HuH-7.5 (cell line): Measurements from ENCODE around the gene RNF44.
"Not testable (repeated sequence)": the region's sequence is repeated elsewhere in the genome, so short reads cannot be mapped to it uniquely, and the experiment has no call there.

Experiments
- DNase-seq: peaks from one replicate; pipeline ENCODE4 v3.0.0; 2011; ENCODE audit warnings: low spot score

RNF44 gene

DNA sequence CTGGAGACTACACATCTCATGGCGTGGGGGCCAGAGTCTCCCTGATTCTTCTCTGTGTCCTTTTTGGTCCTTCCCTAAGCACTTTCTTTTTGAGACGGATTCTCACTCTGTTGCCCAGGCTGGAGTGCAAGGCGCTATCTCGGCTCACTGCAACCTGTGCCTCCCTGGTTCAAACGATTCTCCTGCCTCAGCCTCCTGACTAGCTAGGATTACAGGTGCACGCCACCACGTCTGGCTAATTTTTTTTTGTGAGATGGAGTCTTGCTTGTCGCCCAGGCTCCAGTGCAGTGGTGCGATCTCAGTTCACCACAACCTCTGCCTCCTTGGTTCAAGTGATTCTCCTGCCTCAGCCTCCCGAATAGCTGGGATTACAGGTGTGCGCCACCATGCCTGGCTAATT, 13.7 kb upstream of the RNF44 start:
- not testable (repeated sequence) for DNase-seq

DNA sequence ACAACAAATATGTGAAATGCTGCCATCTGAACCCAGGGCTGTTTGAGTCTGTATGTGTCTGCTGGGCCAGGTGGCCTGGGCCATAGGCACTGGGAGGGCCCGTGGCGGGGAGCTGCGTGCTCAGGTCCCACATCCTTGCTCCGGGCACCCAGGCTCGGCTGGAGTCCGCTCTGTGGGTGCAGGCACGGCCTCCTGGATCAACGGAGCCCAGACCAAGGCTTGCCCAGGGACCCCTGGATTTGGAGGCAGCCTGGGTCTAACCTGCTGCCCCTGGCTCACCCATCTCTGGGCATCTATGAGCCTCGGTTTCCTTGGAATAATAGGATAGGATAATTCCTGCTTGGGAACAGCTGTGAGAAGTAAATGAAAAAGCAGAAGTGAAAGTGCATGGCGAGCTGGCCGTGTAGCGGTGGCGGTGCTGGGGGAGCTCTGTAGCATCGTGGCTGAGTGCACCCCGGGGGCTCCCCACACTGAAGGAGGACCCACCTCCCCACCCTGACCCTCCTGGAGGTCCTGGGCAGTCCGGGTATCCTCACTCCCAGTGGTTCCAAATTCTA, 13.2 kb upstream of the RNF44 start:
- no peak for DNase-seq

DNA sequence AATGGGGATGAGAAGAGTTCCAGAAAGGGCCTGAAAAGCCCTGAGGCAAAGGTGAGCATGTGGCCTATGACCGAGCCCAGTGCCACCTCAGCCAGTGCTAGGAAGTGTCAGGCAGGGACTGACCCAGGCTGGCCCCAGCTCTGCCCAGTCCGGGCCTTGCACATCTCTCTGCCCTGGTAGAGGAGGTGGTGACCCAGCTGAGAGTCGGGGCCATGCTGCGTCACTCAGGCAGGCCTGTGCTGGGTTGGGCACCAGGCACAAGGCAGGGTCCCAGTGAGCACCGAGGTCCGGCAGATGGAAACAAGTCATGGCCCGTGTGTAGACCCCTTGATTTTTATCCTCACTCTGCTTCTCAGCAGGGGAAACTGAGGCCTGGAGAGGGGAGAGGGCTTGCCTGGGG, 12.7 kb upstream of the RNF44 start:
- no peak for DNase-seq

DNA sequence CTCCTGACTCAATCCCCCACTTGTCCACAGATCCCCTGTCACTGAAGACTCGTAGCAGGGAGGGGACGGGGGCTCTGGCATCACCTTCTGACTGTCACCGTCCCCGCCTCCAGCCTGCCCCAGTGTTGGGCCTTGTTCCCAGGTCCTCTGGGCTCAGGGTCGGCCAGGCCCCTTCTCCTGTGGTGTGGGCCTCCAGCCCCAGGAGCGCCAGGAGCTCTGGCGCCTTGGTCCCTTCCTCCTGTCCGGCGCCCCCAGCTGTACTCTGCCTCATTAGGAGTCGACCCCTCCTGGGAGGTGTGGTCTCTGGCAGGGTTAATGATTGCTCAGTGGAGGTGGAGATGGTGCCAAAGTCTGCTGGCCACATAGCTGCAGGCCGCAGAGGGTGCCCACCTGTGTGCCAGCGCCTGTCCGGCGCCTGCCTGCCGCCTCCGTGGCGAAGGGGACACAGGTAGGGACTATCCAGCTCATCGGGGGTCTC, 11.8 kb upstream of the RNF44 start, which contains the start of gene CDHR2:
Gene CDHR2 (plus strand): TSS at position 376 of the 478 bp plus-strand sequence. CDS start 16,011 bp downstream, outside the sequence.
- no peak for DNase-seq

DNA sequence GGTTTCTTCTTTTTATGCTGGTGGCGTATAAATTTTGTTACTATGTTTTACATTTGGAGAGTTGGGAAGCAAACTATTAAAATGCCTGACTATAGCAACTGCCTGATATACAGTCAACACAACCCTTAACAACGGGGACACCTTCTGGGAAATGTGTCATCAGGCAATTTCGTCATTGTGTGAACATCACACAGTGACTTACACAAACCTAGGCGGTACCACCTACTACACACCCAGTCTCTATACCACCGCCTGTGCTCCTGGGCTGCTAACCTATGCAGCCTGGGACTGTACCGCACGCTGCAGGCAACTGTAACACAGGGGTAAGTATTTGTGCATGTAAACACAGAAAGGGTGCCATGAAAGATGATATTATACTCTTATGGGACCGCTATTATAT, 10.6 kb upstream of the RNF44 start:
- no peak for DNase-seq

DNA sequence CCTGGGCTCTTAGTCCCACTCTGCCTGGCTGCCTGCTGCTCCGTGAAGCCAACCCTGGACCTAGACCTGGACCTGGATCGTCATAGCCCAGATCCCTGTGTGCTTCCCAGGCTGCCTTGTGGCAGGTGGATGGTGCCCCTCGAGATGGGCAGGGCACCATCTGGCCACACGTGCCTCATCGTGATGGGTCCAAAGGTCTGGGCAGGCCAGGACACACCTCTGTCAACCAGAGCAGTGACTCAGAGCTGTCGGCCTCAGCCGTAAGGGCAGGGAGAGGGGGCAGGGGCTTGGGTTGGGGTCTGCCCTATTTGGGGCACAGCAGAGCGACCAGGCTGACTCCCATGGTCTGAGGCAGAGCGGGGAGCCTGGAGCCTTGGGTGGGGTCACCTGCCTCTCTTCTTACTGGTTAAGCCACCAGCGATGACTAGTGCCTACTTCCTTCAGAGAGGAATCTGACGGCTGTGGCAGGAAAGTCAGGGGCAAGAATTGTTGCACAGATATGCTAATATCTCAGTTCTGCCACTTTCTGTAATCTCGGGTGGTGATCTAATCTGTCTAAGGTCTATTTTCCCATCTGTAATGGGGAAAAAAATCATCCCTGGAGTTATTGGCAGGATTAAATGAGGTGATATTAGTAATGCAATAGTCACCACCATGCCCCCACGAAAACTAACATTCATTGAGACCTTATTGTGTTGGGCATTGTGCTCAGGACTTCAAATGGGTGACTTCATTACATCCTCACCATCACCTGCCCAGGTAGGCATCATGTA, 8.7 kb upstream of the RNF44 start:
- no peak for DNase-seq

DNA sequence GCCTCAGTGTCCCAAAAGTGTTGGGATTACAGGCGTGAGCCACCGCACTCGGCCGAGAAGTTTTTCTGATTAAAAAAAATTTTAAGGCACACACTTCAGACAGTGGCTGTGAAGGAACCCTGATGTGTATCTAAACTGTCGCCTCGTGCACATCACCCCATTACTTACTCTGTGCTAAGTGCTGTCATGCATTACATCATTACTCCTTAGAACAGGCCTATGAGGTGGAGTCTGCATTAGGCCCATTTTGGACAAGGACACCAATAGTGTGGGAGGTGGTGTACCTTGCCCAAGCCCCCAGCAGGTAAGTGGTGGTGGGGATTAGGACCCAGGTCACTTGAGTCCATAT, 8.2 kb upstream of the RNF44 start:
- DNase-seq, result no peak

DNA sequence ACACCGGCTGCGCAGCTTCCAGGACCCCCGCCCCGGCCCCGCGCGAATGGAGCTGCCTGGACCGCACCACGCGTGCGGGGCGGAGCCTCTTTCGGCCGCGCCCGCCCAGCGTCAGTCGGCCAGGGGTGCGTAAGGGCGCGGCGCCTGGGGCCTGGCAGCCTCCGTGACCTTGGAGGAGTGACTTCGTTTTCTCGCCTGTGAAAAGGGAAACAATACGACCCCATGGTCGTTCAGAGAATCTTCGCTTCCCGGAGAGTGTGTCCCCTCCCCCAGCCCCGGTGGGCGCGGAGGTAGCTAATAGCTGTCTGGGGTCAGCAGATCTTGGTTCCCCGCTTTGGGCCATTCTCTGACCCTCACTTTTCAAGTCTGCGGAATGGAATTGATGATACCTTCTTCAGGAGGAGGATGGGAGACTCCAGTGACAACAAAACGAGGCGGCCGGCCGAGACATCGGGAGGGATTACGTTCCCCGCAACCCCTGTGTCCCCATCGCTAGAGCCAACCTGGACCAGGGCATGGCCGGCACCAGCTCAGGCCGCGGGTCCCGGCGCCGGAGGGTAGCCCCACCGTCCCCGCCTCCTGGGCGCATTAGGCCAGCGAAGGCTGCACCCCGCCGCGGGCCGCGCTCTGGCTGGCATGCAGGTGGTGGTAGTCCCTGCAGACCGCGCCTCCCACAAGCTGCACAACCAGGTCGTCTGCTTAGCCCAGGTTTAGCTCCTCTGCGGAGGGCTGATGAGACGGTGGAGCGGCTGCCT, 6.4 kb upstream of the RNF44 start:
- DNase-seq, result peak; percentile 83

DNA sequence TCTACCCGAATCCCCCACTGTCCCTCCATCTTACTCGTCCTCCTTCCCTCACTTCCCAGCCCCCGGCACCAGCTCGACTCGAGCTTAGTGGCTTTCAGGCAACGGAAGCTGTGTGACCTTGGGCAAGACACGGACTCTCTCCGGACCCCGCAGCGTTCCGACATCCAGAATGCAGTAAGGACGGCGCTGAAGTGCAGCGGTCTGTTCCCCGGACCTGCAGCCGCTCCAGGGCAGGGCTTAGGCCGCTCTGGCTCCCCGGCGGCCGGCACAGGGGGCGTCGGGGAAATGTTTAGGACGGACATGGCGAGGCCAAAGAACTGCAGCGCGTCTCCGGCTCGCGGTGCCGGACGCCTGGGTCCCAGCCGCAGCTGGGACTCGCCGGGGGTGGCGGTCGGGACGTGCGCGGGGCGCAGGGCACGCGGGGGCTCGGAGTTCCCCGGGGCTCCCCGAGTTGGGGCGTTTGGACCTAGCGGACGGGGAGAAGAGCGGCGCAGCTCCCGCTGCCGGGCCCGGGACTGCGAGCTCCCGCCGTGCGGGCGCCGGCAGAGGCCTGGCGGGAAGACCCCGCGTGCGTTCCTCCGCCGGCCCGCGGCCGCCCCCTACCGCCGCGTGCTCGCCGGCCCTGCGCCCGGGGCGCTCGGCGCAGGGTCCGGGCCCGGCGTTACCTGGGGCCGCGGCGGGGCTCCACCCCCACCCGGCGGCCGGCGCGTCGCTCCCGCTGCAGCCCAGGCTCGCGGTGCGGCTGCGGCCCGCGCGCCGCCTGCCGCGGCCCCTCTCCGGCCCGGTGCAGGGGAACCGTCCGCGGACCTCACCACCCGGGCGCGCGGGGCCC, 5.6 kb upstream of the RNF44 start:
- DNase-seq, result peak; percentile 62

DNA sequence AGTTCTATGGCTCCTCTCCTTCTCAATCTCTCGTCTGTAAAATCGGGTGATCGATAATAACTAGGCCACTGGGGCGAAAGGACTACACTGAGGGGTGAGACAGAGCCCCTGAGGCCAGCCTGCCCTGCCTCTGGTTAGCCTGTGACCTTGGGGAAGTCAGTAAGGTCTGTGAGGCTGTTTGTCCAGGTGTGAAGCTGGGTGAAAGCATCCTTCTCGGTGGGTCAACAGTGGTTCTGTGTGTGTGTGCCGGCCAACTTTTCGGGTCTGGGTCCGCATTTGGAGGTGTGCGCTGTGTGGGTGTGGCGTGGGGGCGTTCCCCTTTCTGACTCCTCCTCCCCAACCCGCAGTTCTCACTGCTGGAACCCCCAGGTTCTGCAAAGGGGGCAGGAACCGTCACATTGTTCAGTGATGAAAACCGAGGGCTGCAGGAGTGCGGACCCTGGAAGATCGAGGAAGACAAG, 5.0 kb upstream of the RNF44 start:
- DNase-seq, result no peak

DNA sequence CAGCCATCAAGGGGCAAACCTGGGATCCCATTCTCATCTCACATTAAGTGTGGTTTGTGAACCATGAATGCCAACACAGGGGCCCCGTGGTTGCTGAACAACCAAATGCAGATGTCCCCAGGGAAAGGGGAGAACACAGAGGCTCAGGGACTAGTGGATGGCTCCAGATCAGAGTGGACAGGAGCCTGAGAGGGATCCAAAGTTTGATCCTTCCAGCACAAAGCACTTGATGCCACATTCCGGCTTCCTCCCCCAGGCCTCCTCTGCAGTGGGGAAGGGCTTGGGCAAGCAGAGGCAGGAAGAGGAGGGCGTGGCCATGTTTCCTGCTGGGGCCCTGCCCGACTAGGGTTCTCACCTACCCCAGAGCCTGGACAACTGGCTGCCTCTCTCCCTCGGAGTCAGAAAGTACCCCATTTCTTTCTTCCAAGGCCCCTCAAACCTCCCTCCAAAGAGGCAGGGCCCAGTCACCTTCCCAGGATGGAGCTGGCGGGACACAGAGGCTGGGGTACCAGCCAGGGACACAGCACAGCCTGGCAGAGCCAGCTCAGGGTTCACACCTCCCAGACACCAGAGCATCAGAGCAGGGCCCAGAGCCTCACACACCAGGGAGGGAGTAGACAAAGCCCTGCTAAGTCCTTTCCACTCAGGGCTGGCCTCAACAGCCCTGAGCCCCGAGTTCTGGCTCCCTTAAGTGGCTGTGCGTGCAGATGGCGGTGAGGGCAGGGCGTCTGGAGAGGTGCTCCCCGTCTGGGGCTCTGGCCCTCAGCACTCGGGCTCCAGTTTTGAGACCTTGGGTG, 4.3 kb upstream of the RNF44 start:
- DNase-seq, result no peak

DNA sequence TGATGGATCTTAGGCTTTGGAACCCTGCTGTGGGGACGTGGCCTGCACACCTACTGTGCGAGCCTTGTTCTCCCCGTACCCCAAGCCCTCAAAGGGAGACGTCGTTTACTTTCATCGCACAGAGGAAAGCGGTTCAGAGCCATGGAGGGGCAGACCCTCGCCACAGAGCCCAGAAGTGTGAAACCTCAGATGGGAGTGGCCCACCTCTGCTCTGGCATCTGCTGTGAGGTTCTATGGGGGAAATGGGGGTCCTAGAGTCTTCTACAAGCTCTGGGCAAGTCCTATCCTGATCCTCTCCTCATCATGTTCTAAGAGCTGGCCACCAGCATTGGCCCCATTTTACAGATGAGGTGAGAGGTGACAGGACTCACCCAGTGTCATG, 3.7 kb upstream of the RNF44 start:
- no peak for DNase-seq

DNA sequence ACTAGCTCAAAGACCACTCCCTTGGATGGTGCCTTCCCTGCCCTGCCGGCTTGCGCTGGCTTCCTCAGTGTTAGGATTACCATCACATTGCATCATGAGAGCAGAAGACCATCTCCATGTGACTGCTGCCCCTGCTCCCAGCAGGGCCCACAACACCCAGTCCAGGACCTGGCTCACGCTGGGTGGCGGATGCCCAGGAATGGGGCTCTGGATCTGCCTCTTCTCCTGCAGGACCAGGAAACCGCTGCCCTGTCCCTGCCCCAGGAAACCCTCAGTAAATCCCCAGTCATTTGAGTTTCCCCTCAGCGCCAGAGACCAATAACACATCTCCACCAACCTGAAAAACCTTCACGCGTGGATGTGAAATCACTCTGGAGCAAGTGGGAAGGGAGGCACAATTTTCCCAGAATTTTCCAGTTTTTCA, 3.3 kb upstream of the RNF44 start:
- no peak for DNase-seq

DNA sequence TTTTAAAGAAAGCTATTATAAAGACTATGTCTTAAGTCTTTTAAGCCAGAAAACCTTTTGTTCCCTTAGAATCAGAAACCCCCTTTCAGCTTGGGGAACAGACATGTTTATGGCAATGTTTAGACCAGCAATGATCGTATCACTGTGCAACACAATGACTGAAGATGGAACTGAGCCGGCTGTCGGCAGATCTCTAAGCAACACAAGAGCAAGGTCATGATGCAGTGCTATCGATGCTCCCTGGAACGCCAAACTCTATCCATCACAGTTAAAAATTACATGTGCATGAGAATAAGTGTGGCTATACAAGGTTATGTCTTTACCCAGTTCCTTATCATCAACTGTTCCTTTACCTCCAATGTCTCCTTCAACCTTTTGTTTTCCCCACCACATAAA, 1.8 kb upstream of the RNF44 start:
- DNase-seq, result no peak

DNA sequence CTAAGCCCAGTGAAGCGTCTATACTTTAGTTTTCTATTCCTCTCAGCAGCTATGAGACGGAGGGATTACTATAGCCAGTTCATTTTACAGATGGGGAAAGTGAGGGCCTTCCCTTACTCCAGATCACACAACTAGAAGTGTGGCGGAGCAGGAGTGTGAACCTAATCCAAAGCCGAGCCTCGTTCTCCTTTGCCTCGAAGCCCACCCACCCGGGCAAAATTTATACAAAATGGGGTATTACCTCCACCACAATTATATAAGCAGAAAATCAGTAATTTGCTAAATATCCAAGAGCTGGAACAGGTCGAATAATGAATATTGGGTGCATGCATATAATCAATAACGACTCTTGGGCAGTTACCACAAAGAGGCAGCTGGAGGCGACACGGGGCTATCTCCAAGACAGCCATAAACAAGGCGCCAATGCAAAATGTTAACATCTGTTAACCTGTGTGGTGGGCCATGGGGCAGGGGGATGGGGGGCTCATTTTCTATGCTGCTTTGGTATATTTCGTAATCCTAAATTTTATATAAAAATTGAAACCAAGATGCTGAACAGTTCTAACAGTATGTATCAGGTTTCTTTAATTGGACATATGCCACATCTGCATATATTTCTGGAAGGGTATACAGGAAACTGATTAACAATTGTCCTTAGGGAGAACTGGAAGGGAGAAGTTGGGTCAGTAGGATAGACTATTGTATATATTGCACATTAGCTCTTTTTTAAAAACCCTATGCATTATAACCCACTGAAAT, 1.2 kb upstream of the RNF44 start:
- DNase-seq, result no peak

DNA sequence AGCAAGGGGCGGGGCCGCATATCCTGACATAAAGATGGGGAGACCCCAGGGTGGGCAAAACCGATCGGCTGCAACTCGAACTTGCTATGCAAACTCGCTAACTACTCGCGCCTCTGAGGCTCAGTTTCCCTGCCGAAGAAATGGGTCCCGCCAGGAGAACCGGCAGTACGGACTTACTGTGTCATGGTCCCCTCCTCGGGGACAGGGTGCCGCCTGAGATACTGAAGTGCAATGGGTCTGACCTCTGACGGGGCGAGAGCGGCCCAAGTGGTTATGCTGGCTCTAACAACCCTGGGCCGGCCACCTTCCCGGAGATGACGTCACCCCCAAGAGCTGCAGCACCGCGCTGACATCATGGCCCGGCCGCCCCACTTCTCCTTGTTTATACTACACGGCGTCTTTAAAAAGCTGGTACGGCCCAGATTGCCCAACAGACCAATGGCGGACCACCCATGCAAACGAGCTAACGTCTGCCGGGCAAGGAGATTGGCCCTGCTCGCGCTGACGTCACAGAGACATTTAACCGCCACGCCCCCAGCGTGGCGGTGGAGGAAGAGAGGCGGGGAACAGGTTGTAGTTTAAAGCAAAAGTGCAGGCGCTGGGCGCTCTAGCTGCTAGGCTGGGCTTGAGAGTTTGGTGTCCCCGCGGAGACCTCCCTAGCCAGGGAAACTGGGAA, 490 bp upstream of the RNF44 start:
- peak; percentile 94 for DNase-seq

DNA sequence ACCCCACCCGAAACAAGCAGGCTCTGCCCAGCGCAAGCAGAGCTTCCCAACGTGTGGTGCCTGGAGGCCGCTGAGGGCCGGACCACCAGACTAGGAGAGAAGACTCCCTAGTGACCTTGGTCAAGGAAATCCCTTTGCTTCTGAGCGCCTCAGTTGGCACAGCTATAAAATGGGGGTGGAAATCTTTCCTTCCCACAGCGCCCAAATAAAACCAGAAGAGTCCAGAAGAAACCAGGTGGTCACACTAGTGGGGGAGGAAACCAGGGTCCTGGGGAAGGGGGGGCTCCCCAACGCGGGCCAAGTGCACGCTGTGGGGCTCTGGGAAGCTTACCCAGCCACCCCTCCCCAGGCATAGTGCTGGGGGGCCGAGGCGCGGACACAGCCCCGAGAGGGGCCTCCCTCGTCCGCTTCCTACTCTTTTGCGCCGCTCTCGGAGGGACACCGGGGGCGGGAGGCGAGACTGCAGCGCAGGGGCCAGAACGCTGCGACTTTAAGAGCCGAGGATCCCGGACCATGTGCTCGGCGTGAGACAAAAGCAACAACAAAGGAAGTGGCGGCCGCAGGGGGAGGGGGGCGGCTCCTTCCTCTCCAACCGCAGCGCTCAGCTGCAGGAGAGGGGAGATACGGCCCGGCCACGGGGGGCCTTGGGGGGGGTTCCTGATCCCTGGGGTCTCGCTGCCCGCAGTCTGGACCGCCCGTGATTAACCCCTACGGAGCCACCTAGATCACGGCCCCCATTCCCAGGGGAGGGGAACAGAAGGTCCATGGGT, 885 bp downstream of the RNF44 start:
- DNase-seq, result peak; percentile 74

DNA sequence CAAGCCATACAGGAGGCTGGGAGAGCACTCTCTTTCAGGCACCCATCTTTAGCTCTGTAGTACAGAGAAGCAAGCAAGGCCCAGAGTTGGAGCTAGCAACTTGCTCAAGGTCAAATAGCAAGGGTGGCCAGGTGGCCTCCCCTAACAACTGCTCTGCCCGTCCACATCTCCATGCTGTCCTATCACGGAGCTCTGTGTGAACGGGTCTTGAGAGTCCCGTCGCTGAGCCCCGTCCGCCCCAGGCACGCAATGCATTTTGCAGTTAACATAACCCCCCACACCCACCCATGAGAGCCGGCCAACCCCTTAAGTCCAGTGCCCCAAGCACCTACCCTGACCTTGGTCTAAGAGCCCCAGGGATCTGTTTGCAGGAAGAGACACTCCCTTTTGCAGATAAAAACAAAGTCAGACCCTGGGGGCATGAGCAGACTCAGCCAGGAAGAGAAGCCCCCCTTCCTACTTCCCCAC, 1.5 kb downstream of the RNF44 start:
- DNase-seq, result no peak

DNA sequence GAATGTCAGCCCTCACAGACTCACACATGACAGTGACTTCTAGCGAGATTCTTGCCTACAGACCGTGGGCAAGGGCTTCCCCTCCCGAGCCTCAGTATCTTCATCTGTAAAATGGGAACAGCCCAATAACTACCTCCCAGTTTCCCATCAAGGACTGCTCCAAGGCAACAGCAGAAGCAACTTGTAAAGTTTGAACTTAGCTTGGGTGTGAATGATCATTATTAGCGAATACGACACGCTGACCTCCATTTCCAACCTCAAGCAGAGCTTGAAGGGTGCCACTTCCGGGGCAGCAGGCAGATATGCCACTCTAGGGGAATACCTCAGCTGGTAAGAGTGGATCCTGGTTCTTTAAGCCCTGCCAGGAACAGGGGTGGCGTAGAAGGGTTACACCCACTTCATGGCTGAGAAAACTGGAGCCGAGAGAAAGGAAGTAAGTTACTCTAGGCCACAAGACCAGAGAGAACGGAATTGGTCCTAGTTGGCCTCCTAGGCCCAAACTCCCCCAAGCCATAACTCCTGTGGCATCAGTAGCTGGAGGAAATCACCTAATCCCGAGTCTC, 2.0 kb downstream of the RNF44 start:
- no peak for DNase-seq
